Esophagus squamous epithelium (tissue), 5 donors: ENCODE data around the gene MID2. TPM values are rescaled to one million over a fixed set of nuclear protein-coding genes. Genes with fewer than 3 reads are reported as not detected.

Source experiments
- DNase-seq: peaks from one replicate; lab custom pipeline; 2025; lab: John Stamatoyannopoulos, UW
- H3K27ac ChIP-seq, 4 donors: fragments of 200-600 bp; sonication (generic); one replicate each; pipeline ENCODE4 v1.5.1; 2016 to 2019; ENCODE audit warnings: mild to moderate bottlenecking in 1 of 4
- H3K27me3 ChIP-seq, 4 donors: fragments of 200-600 bp; sonication (generic); 1 replicate in 3 of 4; 2 replicates in 1 of 4; pipeline versions ENCODE4 v1.5.1 to v1.6.0; 2017 to 2021; ENCODE audit warnings: antibody characterized with exemption in 1 of 4
- H3K36me3 ChIP-seq, 3 donors: fragments of 200-600 bp; sonication (generic); one replicate each; pipeline ENCODE4 v1.5.1; 2016 to 2019
- H3K4me1 ChIP-seq, 3 donors: fragments of 200-600 bp; sonication (generic); one replicate each; pipeline ENCODE4 v1.5.1; 2017 to 2019
- H3K4me3 ChIP-seq, 4 donors: fragments of 200-600 bp; sonication (generic); 1 replicate in 3 of 4; 2 replicates in 1 of 4; pipeline ENCODE4 v1.5.1; 2016 to 2019; ENCODE audit warnings: mild to moderate bottlenecking in 2 of 4, moderate library complexity in 1 of 4
- H3K9me3 ChIP-seq, 3 donors: fragments of 200-600 bp; sonication (generic); one replicate each; pipeline ENCODE4 v1.5.1; 2016 to 2019
- CTCF ChIP-seq, 6 experiments: fragments of 450-650 bp in 4 of 6; fragments of 200-600 bp in 2 of 6; sonication (generic) in 2 of 6; IDR thresholded peaks; one replicate each; pipeline ENCODE4 v1.5.1; 2016 to 2019; ENCODE audit warnings: antibody characterized with exemption in 6 of 6, mild to moderate bottlenecking in 4 of 6, moderate library complexity in 4 of 6
- POLR2A ChIP-seq, 4 donors: fragments of 450-650 bp; IDR thresholded peaks; one replicate each; pipeline ENCODE4 v1.6.1; 2017; ENCODE audit warnings: antibody characterized with exemption in 4 of 4, mild to moderate bottlenecking in 4 of 4, moderate library complexity in 3 of 4
- WGBS, 2 donors: methylation state at CpG; one replicate each; pipeline ENCODE4 v1.1.5; 2018; 5-methylcytosine and 5-hydroxymethylcytosine counted together
- intact Hi-C: fragments of 100-400 bp; cut with DNase I; formaldehyde crosslinking; loops from one replicate; pipeline ENCODE4 v1.15.0; 2022
- total RNA-seq, 4 donors: library from RNA; depleted of rRNA; stranded (reverse); fragments of >200 nt; gene quantifications; one replicate each; pipeline ENCODE4 v1.1.0, GENCODE V29; 2016
- donor health status: DM: yes; HTN: yes; CAD: no.

MID2 gene
- total RNA-seq: 10 to 100 TPM; 14.4 to 24.4 (median 17.7) TPM

- 0 to 30% methylated on average over 1 to 15 of the region's 32 CpGs for WGBS, 2 donors
- no peak for DNase-seq
- peak in 1 of 4 donors; percentile 30 for TF ChIP-seq POLR2A (IDR thresholded peaks at IDR 0.05)
- no peak for TF ChIP-seq CTCF (IDR thresholded peaks at IDR 0.05)
- H3K27me3 ChIP-seq: peaks cover 0 to 2% (median 0%) of the 10 kb centered on the region in 4 donors
- H3K4me1 ChIP-seq: peaks cover 0 to 56% (median 0%) of the 10 kb centered on the region in 3 donors
- H3K4me3 ChIP-seq: peak within 1 kb of the TSS; percentile 48 to 73 (median 58)
- no peaks in the 10 kb centered on the region for H3K36me3 ChIP-seq
- H3K27ac ChIP-seq: peak within 1 kb of the TSS; percentile 90 to 95 (median 93)
- intact Hi-C loops: no loop called here
- H3K9me3 ChIP-seq: no peaks in the 10 kb centered on the region
These were observed at the start of gene MID2 for GRCh38 chrX:107825698-107826237. TSS of gene MID2 (plus strand) at chrX:107825866. CDS start at chrX:107826427, 561 bp downstream.

GRCh38 chrX:107776649-107777535 lies 48.8 kb upstream of the MID2 start:
- 9 to 16% methylated on average over 11 to 17 of the region's 20 CpGs for WGBS, 2 donors
- Histone ChIP-seq H3K4me1 (peaks cover 0 to 38% (median 0%) of the 10 kb centered on the region in 3 donors), H3K27me3 (no peaks in the 10 kb centered on the region), H3K4me3 (peak overlapping the region; percentile 52 to 70 (median 64)), H3K9me3 (no peaks in the 10 kb centered on the region), H3K36me3 (no peaks in the 10 kb centered on the region), H3K27ac (peak overlapping the region; percentile 82 to 94 (median 88))
- peak; percentile 62 for DNase-seq
- intact Hi-C loops: loop anchor here (5.0 kb wide), 1 partner anchor 120 kb away; no protein-coding TSS in a partner anchor
- TF ChIP-seq POLR2A (IDR thresholded peaks at IDR 0.05): no peak
- peak; percentile 64 to 83 (median 80) for TF ChIP-seq CTCF (IDR thresholded peaks at IDR 0.05)

GRCh38 chrX:107777536-107777832 lies 48.2 kb upstream of the MID2 start, which contains the start of gene NCBP2L:
TSS of gene NCBP2L (plus strand) at chrX:107777733. CDS start at chrX:107794221, 16,488 bp downstream.
- intact Hi-C loops: loop anchor here (5.0 kb wide), 1 partner anchor 120 kb away; no protein-coding TSS in a partner anchor
- peak within 1 kb of the TSS; percentile 52 to 70 (median 64) for H3K4me3 ChIP-seq
- H3K27ac ChIP-seq: peak within 1 kb of the TSS; percentile 82 to 94 (median 88)
- H3K27me3 ChIP-seq: no peaks in the 10 kb centered on the region
- 77% methylated on average over 6 of the region's 6 CpGs; no CpG with 5 or more reads in 1 of the 2 donors for WGBS, 2 donors
- H3K4me1 ChIP-seq: peaks cover 0 to 33% (median 0%) of the 10 kb centered on the region in 3 donors
- DNase-seq: no peak
- TF ChIP-seq CTCF (IDR thresholded peaks at IDR 0.05) (no peak), POLR2A (IDR thresholded peaks at IDR 0.05) (no peak)
- no peaks in the 10 kb centered on the region for H3K36me3 ChIP-seq
- H3K9me3 ChIP-seq: no peaks in the 10 kb centered on the region

GRCh38 chrX:107780525-107780924 lies 45.1 kb upstream of the MID2 start:
- H3K4me1 ChIP-seq: peaks cover 0 to 10% (median 0%) of the 10 kb centered on the region in 3 donors
- H3K27me3 ChIP-seq: no peaks in the 10 kb centered on the region
- intact Hi-C loops: no loop called here
- H3K9me3 ChIP-seq: no peaks in the 10 kb centered on the region
- 82 to 100% methylated on average over 5 to 8 of the region's 9 CpGs for WGBS, 2 donors
- TF ChIP-seq POLR2A (IDR thresholded peaks at IDR 0.05) (no peak), CTCF (IDR thresholded peaks at IDR 0.05) (no peak)
- no peak for DNase-seq
- H3K4me3 ChIP-seq: no peak overlapping the region
- no peak overlapping the region for H3K27ac ChIP-seq
- no peaks in the 10 kb centered on the region for H3K36me3 ChIP-seq

GRCh38 chrX:107787827-107788226 lies 37.8 kb upstream of the MID2 start:
- intact Hi-C loops: no loop called here

More at GRCh38 chrX:107787827-107788226, 37.8 kb upstream of the MID2 start:
- H3K27ac ChIP-seq: no peak overlapping the region
- H3K36me3 ChIP-seq: no peaks in the 10 kb centered on the region
- DNase-seq: no peak
- H3K9me3 ChIP-seq: no peaks in the 10 kb centered on the region
- TF ChIP-seq CTCF (IDR thresholded peaks at IDR 0.05): no peak
- TF ChIP-seq POLR2A (IDR thresholded peaks at IDR 0.05): no peak
- no peak overlapping the region for H3K4me3 ChIP-seq
- H3K27me3 ChIP-seq: no peaks in the 10 kb centered on the region
- WGBS, 2 donors: 17 to 35% methylated on average over 1 of the region's 1 CpG
- no peaks in the 10 kb centered on the region for H3K4me1 ChIP-seq
